Measurements from ENCODE around the gene NTNG1. TPM values are rescaled to one million over a fixed set of nuclear protein-coding genes. Genes with fewer than 3 reads are reported as not detected.
"Not testable (repeated sequence)": the region's sequence is repeated elsewhere in the genome, so short reads cannot be mapped to it uniquely, and the experiment has no call there.

The NTNG1 gene
- 5.1 TPM for total RNA-seq
- 1.6 TPM for polyA plus RNA-seq
- long read RNA-seq, donor 1: 0 reads
- long read RNA-seq, donor 2, partial matches to known transcripts: 0 of 1 reads
- long read RNA-seq, donor 2, other reads (novel, unspliced or antisense): 0 of 1 reads
- long read RNA-seq, donor 3: 0 reads
- long read RNA-seq, donor 4, full-length matches to known transcripts: 3 of 10 reads
- long read RNA-seq, donor 4, partial matches to known transcripts: 7 of 10 reads
- long read RNA-seq, donor 4, other reads (novel, unspliced or antisense): 0 of 10 reads
- long read RNA-seq, donor 5: 0 reads
- long read RNA-seq, donor 6: 0 reads
- long read RNA-seq, donor 7: 0 reads
- long read RNA-seq, donor 8: 0 reads
- long read RNA-seq, donor 9, partial matches to known transcripts: 0 of 1 reads
- long read RNA-seq, donor 9, other reads (novel, unspliced or antisense): 0 of 1 reads
- long read RNA-seq, donor 10: 0 reads

DNA sequence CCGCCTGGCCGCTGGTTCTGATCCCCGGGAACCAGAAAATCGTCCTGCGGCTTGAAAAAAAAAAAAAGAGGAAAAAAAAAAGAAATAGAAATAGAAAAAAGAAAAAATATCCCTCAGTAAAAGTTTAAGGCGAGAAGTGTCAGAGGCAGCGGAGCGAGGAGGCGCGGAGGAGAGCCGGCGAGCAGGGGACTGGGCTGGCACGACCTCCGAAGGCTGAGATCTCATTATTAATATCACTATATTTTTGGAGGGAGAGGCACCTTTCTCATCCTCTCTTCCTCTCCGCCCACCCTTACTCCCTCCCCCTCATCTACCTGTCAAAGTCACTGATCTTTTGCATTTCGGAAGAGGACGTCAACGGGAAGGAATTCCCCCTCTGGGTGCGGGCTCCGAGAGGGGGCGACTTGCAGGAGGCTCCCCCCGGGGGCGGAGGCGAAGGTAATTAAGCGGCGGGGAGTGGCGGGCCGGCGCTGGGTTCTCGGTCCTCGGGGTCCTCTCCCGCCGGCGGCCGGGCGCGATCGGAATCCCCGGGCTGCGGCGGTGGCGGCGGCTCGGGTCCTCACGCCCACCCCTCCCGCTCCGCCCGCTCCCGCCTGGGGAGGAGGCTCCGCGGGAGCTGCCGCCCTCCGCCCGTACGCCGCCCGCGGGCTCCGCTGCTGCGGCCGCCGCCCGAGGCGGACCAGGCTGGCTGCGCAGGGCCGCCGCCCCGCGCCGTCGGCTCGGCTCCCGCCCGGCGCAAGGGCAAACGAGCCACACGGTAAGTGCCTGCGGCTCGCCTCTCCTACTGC, at the start of gene NTNG1:
Gene NTNG1 (plus strand): TSS at position 337 of the 788 bp plus-strand sequence.
- peak in 2 of 9 donors; percentile 4 to 14 for DNase-seq (ENCODE audit: low read depth in 6 of 9, low spot score in 9 of 9)
- Histone ChIP-seq H3K27me3 (ENCODE audit: control insufficient read depth in 2 of 2, insufficient read depth in 1 of 2, low read length in 1 of 2) (peaks cover 33 to 41% of the 10 kb centered on the region in 2 donors), H3K36me3 (ENCODE audit: control insufficient read depth in 2 of 2, insufficient read depth in 2 of 2, low read length in 1 of 2) (no peaks in the 10 kb centered on the region), H3K4me1 (ENCODE audit: control insufficient read depth in 2 of 2, insufficient read depth in 2 of 2, low read length in 2 of 2) (peaks cover 7 to 14% of the 10 kb centered on the region in 2 donors), H3K9me3 (ENCODE audit: control insufficient read depth in 2 of 2, insufficient read depth in 1 of 2, low read length in 1 of 2) (no peaks in the 10 kb centered on the region), H3K27ac (ENCODE audit: low read depth in 1 of 2, low read length in 1 of 2) (peak within 1 kb of the TSS in 1 of 2 donors; percentile 71), H3K4me3 (ENCODE audit: low read length in 2 of 2) (peak within 1 kb of the TSS; percentile 47 to 51)
- WGBS: 2% methylated on average over 79 of the region's 79 CpGs

DNA sequence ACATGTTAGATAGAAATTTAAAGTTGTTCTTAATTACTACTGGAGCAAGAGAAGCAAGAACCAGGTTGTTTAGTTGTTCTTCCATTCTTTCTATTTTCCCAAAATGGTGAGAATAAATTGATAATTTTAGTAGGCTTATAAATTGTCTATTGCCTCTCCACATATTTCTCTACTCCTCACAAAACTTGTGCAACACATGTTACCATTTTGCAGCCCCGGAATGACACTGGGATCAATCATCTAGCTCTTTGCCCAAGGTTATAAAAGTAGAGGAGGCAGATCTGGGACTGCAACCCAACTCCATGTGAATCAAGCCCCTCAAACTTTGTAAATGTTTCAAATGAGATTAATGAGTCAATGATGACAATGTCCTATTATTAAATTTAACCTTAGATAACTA, 49.4 kb upstream of the NTNG1 start:
- no peaks in the 10 kb centered on the region for H3K36me3 ChIP-seq (ENCODE audit: control insufficient read depth in 2 of 2, insufficient read depth in 2 of 2, low read length in 1 of 2)
- no peak overlapping the region for H3K4me3 ChIP-seq (ENCODE audit: low read length in 2 of 2)
- WGBS: 96% methylated on average over 1 of the region's 1 CpG
- H3K27me3 ChIP-seq (ENCODE audit: control insufficient read depth in 2 of 2, insufficient read depth in 1 of 2, low read length in 1 of 2): no peaks in the 10 kb centered on the region
- H3K9me3 ChIP-seq (ENCODE audit: control insufficient read depth in 2 of 2, insufficient read depth in 1 of 2, low read length in 1 of 2): no peaks in the 10 kb centered on the region
- DNase-seq (ENCODE audit: low read depth in 6 of 9, low spot score in 9 of 9): no peak
- no peak overlapping the region for H3K27ac ChIP-seq (ENCODE audit: low read depth in 1 of 2, low read length in 1 of 2)
- no peaks in the 10 kb centered on the region for H3K4me1 ChIP-seq (ENCODE audit: control insufficient read depth in 2 of 2, insufficient read depth in 2 of 2, low read length in 2 of 2)

DNA sequence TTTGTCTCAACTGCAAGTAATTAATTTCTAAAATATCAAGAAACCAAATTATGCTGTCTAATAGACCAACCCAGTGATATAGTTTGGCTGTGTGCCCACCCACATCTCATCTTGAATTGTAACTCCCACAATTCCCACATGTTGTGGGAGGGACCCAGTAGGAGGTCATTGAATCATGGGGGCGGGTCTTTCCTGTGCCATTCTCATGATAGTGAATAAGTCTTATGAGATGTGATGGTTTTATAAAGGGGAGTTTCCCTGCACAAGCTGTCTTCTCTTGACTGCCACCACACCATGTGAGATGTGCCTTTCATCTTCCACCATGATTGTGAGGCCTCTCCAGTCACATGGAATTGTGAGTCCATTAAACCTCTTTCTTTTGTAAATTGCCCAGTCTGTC, 47.4 kb upstream of the NTNG1 start:
- H3K36me3 ChIP-seq (ENCODE audit: control insufficient read depth in 2 of 2, insufficient read depth in 2 of 2, low read length in 1 of 2); H3K27me3 ChIP-seq (ENCODE audit: control insufficient read depth in 2 of 2, insufficient read depth in 1 of 2, low read length in 1 of 2); H3K4me3 ChIP-seq (ENCODE audit: low read length in 2 of 2); H3K27ac ChIP-seq (ENCODE audit: low read depth in 1 of 2, low read length in 1 of 2); DNase-seq (ENCODE audit: low read depth in 6 of 9, low spot score in 9 of 9); H3K4me1 ChIP-seq (ENCODE audit: control insufficient read depth in 2 of 2, insufficient read depth in 2 of 2, low read length in 2 of 2); H3K9me3 ChIP-seq (ENCODE audit: control insufficient read depth in 2 of 2, insufficient read depth in 1 of 2, low read length in 1 of 2): not testable (repeated sequence)
- 92% methylated on average over 1 of the region's 1 CpG for WGBS

DNA sequence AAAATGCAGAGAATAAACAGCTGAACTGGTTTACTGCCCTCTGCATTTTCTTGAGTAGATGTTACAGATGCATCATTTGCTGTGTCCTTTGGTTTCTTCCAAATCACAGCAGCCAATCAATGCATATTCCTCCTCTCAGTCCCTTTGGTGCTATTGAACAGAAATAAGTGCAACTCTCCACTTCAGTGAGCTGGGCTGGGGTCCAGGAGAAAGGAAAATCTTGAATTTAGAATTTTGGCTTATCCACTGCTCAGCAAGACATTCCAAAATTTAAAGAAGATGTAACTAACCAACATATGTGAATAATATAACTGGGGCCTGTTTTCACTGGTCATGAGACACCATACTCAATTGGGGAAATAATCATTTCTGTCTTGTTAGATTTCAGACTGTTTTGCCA, 45.2 kb upstream of the NTNG1 start:
- Histone ChIP-seq H3K4me1 (ENCODE audit: control insufficient read depth in 2 of 2, insufficient read depth in 2 of 2, low read length in 2 of 2) (no peaks in the 10 kb centered on the region), H3K27ac (ENCODE audit: low read depth in 1 of 2, low read length in 1 of 2) (no peak overlapping the region), H3K36me3 (ENCODE audit: control insufficient read depth in 2 of 2, insufficient read depth in 2 of 2, low read length in 1 of 2) (no peaks in the 10 kb centered on the region), H3K27me3 (ENCODE audit: control insufficient read depth in 2 of 2, insufficient read depth in 1 of 2, low read length in 1 of 2) (no peaks in the 10 kb centered on the region), H3K4me3 (ENCODE audit: low read length in 2 of 2) (no peak overlapping the region), H3K9me3 (ENCODE audit: control insufficient read depth in 2 of 2, insufficient read depth in 1 of 2, low read length in 1 of 2) (no peaks in the 10 kb centered on the region)
- DNase-seq (ENCODE audit: low read depth in 6 of 9, low spot score in 9 of 9): no peak

DNA sequence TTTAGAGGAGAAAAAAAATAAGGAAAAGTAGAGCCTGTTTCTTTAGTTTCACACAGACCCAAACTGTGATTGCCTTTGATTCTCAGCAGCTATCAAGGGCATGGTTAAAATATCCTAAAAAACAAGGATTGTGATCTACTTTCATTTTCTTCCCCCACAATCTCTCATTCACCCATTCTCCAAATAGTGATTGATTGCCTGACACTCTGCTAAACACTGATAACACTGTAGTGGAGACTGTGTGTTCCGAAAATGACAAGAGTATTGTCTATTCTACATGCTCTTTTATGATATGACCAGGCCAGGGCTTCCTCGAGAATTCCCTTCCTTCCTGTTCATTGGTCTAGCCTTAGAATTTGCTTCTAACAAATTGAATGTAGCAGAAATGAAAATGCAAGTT, 44.1 kb upstream of the NTNG1 start:
- H3K27ac ChIP-seq (ENCODE audit: low read depth in 1 of 2, low read length in 1 of 2): no peak overlapping the region
- no peaks in the 10 kb centered on the region for H3K9me3 ChIP-seq (ENCODE audit: control insufficient read depth in 2 of 2, insufficient read depth in 1 of 2, low read length in 1 of 2)
- H3K36me3 ChIP-seq (ENCODE audit: control insufficient read depth in 2 of 2, insufficient read depth in 2 of 2, low read length in 1 of 2): no peaks in the 10 kb centered on the region
- no peaks in the 10 kb centered on the region for H3K27me3 ChIP-seq (ENCODE audit: control insufficient read depth in 2 of 2, insufficient read depth in 1 of 2, low read length in 1 of 2)
- H3K4me3 ChIP-seq (ENCODE audit: low read length in 2 of 2): no peak overlapping the region
- 44% methylated on average over 2 of the region's 2 CpGs for WGBS
- H3K4me1 ChIP-seq (ENCODE audit: control insufficient read depth in 2 of 2, insufficient read depth in 2 of 2, low read length in 2 of 2): no peaks in the 10 kb centered on the region
- no peak for DNase-seq (ENCODE audit: low read depth in 6 of 9, low spot score in 9 of 9)

DNA sequence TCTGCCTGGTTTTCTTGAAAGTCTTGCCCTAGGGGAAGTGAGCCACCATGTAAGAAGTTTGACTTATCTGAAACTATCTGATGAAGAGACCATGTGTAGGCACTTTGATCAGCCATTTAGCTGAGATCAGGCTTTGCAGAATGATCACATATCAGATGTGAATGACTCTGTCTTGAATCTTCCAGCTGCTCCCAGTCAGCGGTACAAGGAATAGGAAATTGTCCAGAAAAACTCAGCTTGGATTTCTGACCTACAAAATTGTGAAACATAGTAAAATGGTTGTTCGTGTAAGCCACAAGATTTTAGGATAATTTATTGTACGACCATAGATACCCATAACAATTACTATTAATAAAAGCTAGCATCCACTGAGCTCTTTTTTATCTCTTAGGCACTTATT, 41.9 kb upstream of the NTNG1 start:
- DNase-seq (ENCODE audit: low read depth in 6 of 9, low spot score in 9 of 9): no peak
- H3K27me3 ChIP-seq (ENCODE audit: control insufficient read depth in 2 of 2, insufficient read depth in 1 of 2, low read length in 1 of 2): no peaks in the 10 kb centered on the region
- no peaks in the 10 kb centered on the region for H3K9me3 ChIP-seq (ENCODE audit: control insufficient read depth in 2 of 2, insufficient read depth in 1 of 2, low read length in 1 of 2)
- no peak overlapping the region for H3K4me3 ChIP-seq (ENCODE audit: low read length in 2 of 2)
- no peaks in the 10 kb centered on the region for H3K36me3 ChIP-seq (ENCODE audit: control insufficient read depth in 2 of 2, insufficient read depth in 2 of 2, low read length in 1 of 2)
- WGBS: 93% methylated on average over 3 of the region's 3 CpGs
- H3K27ac ChIP-seq (ENCODE audit: low read depth in 1 of 2, low read length in 1 of 2): no peak overlapping the region
- H3K4me1 ChIP-seq (ENCODE audit: control insufficient read depth in 2 of 2, insufficient read depth in 2 of 2, low read length in 2 of 2): no peaks in the 10 kb centered on the region

DNA sequence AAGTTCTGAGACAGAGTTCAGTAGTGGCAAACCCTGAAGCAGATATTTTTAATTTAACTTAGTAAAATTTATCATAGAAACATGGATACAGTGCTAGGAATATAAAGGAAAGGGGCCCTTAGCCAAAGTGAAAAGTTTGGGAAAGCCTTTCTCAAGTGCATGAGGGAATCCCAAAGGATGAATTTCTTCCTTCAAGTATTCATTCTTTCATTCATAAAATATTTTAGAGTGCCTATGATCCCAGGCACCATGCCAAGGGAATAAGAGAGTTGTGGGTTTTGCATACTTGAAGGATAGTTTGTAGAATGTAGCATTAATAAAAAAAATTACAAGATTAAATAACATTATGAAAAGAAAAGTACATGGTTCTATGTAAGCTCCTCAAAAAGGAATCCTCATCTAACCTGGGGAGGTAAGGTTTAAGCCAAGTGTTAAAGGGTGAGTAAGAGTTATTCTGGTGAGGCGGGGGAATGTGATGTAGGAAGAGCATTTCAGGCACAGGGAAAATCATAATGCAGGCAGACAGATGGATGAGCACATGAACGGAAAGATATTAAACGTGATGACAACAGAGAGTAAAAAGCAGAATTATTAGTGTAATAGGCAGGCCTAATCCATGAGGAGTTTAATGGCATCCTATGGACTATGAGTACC, 40.4 kb upstream of the NTNG1 start:
- no peak overlapping the region for H3K4me3 ChIP-seq (ENCODE audit: low read length in 2 of 2)

DNA sequence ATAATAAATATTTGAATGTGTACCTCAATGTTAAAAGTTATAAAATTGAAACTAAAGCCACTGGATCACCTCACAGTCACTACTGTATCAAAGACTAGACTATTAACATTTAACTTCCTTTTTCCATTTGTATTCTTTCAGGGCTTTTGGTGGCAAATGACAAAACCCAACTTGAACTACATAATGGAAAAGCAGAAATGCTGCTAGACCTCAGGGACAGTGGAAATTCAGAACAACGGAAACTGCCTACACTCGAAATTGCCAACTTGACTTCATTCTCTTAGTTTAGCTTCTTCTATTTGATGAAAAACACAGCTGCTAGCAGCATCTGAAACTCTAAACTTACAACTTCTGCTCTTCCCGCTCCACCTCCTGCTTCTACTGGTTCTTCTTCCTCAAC, 34.9 kb upstream of the NTNG1 start:
- no peaks in the 10 kb centered on the region for H3K27me3 ChIP-seq (ENCODE audit: control insufficient read depth in 2 of 2, insufficient read depth in 1 of 2, low read length in 1 of 2)
- WGBS: 95% methylated on average over 3 of the region's 3 CpGs
- no peak for DNase-seq (ENCODE audit: low read depth in 6 of 9, low spot score in 9 of 9)

More for the DNA sequence above, 40.4 kb upstream of the NTNG1 start:
- no peaks in the 10 kb centered on the region for H3K4me1 ChIP-seq (ENCODE audit: control insufficient read depth in 2 of 2, insufficient read depth in 2 of 2, low read length in 2 of 2)
- H3K36me3 ChIP-seq (ENCODE audit: control insufficient read depth in 2 of 2, insufficient read depth in 2 of 2, low read length in 1 of 2): no peaks in the 10 kb centered on the region
- no peak overlapping the region for H3K27ac ChIP-seq (ENCODE audit: low read depth in 1 of 2, low read length in 1 of 2)
- WGBS: 95% methylated on average over 3 of the region's 3 CpGs
- H3K9me3 ChIP-seq (ENCODE audit: control insufficient read depth in 2 of 2, insufficient read depth in 1 of 2, low read length in 1 of 2): no peaks in the 10 kb centered on the region
- no peak for DNase-seq (ENCODE audit: low read depth in 6 of 9, low spot score in 9 of 9)
- no peaks in the 10 kb centered on the region for H3K27me3 ChIP-seq (ENCODE audit: control insufficient read depth in 2 of 2, insufficient read depth in 1 of 2, low read length in 1 of 2)

DNA sequence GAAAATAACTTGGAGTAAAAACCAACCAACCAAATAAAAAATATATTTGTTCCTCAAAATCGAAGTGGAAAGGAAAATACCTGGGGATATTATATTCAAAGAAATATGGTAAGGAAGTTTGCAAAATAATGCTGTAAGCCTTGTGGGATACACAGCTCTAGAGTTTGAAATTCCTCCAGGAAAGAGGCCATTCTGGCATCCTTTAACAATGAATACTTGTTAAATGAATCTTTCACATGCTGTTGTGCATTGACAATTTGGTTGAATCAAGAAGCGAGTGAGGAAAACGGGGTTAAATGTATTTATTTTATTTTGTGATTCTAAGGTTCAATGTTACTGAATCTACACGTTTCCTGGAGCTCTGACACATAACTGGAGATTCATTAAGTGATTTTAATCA, 30.5 kb upstream of the NTNG1 start:
- Histone ChIP-seq H3K36me3 (ENCODE audit: control insufficient read depth in 2 of 2, insufficient read depth in 2 of 2, low read length in 1 of 2) (no peaks in the 10 kb centered on the region), H3K4me3 (ENCODE audit: low read length in 2 of 2) (no peak overlapping the region), H3K4me1 (ENCODE audit: control insufficient read depth in 2 of 2, insufficient read depth in 2 of 2, low read length in 2 of 2) (no peaks in the 10 kb centered on the region), H3K27ac (ENCODE audit: low read depth in 1 of 2, low read length in 1 of 2) (no peak overlapping the region), H3K27me3 (ENCODE audit: control insufficient read depth in 2 of 2, insufficient read depth in 1 of 2, low read length in 1 of 2) (no peaks in the 10 kb centered on the region), H3K9me3 (ENCODE audit: control insufficient read depth in 2 of 2, insufficient read depth in 1 of 2, low read length in 1 of 2) (no peaks in the 10 kb centered on the region)
- no peak for DNase-seq (ENCODE audit: low read depth in 6 of 9, low spot score in 9 of 9)
- 72% methylated on average over 4 of the region's 4 CpGs for WGBS

More for the DNA sequence above, 34.9 kb upstream of the NTNG1 start:
- H3K9me3 ChIP-seq (ENCODE audit: control insufficient read depth in 2 of 2, insufficient read depth in 1 of 2, low read length in 1 of 2): no peaks in the 10 kb centered on the region
- H3K36me3 ChIP-seq (ENCODE audit: control insufficient read depth in 2 of 2, insufficient read depth in 2 of 2, low read length in 1 of 2): no peaks in the 10 kb centered on the region
- no peaks in the 10 kb centered on the region for H3K4me1 ChIP-seq (ENCODE audit: control insufficient read depth in 2 of 2, insufficient read depth in 2 of 2, low read length in 2 of 2)
- no peak overlapping the region for H3K27ac ChIP-seq (ENCODE audit: low read depth in 1 of 2, low read length in 1 of 2)
- H3K4me3 ChIP-seq (ENCODE audit: low read length in 2 of 2): no peak overlapping the region
